Hematopoietic multipotent progenitor cell treated with erythropoietin and hydrocortisone succinate and interleukin-3 and kit ligand, for 8 days (in vitro differentiated cells): ENCODE data around the gene PDCD4.
"Not testable (repeated sequence)": the region's sequence is repeated elsewhere in the genome, so short reads cannot be mapped to it uniquely, and the experiment has no call there.

Experiments used
- DNase-seq: peaks from one replicate; pipeline ENCODE4 v3.0.0-alpha.2; 2015

Gene PDCD4

GRCh38 chr10:110885932-110886674 lies 14.4 kb downstream of the PDCD4 start:
- DNase-seq: no peak

DNA sequence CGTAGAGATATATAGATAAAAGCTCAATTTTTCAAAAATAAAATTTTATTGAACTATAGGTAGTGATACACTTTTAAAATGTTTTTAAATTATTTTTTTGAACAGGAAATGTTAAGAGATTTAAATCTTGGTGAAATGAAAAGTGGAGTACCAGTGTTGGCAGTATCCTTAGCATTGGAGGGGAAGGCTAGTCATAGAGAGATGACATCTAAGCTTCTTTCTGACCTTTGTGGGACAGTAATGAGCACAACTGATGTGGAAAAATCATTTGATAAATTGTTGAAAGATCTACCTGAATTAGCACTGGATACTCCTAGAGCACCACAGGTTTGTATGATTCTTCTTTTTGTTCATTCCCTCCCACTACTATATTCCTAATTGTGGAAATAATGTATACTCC lies 15.8 kb downstream of the PDCD4 start:
- no peak for DNase-seq

DNA sequence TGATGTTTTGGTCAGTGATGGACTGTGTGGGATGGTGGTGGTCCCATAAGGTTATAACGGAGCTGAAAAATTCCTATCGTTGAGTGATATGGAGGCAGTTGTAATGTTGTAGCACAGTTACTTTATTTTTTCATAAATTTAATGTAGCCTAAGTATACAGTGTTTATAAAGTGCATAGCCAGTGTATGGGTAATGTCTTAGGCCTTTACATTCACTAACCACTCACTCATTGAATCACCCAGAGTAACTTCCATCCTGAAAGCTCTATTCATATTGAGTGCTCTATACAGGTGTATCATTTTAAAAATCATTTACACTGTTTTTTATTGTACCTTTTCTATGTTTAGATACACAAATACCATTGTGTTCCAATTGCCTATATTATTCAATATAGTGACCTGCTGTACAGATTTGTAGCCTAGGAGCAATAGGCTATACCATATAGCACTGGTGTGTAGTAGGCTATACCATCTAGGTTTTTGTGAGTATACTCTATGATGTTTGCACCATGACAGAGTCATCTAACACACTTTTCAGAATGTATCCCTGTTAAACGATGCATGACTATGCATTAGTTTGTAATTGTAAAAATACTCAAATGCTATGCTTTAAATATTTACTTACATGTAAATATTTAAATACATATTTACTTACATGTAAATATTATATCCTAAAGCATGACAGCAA lies 21.0 kb downstream of the PDCD4 start:
- DNase-seq: no peak

GRCh38 chr10:110893559-110894179 lies 21.9 kb downstream of the PDCD4 start:
- peak; percentile 82 for DNase-seq

GRCh38 chr10:110897184-110897583 lies 25.5 kb downstream of the PDCD4 start:
- DNase-seq: no peak

- no peak for DNase-seq
These were observed 26.7 kb downstream of the PDCD4 start for GRCh38 chr10:110898391-110898790.

DNA sequence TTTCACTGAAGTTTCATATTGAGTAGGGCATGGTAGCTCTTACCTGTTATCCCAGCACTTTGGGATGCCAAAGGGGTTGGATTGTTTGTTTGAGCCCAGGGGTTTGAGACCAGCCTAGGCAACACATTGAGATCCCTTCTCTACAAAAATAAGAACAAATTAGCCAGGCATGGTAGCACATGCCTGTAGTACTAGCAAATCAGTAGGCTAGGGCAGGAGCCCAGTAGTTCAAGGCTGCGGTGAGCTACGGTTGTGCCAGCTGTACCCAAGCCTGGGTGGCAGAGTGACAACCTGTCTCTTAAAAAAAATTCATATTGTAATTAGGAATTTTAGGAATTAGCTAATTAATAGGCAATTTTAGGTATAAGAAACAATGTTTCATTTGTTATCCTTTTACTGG lies 29.3 kb downstream of the PDCD4 start:
- DNase-seq: no peak

DNA sequence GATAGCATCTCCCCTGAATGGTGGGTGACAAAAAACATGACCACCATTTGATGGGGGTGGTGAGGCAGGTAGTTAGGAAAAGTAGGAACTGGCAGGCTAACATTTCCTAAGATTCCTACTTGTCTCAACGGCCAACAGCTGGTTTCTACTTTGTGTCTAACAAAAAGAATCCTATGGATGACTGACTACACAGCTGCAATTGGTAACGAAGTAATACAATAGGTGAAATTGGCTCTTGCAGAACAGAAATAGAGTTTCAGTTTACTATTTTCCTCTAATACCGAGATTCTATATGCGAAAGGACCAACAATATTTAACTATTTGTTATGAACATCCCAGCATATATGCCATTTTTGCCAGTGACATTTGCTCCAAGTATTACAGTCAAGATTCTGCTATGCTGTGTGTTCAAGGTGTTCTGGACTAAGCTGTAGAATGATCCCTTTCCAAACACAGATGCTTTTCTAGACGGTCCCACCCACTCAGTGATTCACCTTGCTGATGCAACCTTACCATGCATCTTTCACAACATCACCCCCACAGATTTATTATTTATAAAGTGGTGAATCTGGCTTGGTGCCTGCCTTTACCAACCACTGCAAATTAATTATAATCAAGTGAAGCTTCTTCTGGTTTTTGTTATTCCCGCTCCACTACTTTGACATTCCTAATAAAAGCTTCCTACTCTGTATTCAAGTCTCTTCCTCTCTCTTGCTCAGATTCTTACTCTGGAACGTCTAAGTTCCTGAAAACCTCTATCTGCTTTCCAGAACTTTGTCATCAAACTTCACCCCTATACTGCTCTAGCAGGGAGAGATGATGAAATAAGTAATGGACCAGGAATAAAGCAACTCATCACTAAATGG lies 30.5 kb downstream of the PDCD4 start:
- no peak for DNase-seq

DNA sequence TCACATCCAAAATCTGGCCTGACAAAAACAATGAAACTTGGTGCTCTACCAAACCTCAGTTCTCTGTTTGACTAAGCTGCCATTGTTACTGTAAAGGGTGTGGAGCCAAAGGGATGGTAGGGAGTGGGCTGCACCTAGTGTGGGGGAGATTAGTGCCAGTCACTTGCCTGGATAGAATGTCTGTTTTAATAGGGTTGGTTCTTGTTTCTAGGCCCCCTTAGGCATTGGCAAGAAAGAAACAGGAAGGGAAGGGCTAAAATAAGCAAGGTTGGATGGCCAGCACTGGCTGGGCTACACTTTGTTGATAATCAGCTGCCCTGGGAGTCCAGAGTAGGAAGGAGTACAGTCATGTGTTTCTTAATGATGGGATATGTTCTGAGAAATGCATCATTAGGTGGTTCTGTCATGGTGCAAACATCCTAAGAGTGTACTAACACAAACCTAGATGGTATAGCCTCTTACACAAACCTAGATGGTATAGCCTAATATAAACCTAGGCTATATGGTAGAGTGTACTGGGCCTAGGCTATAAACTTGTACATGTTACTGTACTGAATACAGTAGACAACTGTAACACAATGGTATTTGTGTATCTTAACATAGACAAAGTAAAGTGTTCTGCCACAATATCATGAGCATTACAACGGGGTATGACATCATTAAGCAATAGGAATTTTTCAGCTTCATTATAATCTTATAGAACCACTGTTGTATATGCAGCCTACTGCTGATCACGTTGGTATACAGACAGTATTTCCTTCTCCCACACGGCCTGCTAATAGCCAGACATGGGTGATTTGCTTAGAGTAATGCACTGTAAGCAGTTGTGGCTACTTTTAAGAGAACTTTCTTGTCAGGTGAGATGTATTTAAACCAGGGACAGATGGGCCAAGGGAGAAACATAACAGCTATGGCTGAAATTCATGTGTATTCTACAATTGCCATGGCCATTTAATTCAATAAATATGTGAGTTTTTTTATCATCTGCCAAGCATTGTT lies 31.9 kb downstream of the PDCD4 start:
- DNase-seq: no peak

- no peak for DNase-seq
These were observed 38.4 kb downstream of the PDCD4 start for GRCh38 chr10:110910138-110910537.

GRCh38 chr10:110912374-110912773 lies 40.6 kb downstream of the PDCD4 start:
- DNase-seq: no peak

DNA sequence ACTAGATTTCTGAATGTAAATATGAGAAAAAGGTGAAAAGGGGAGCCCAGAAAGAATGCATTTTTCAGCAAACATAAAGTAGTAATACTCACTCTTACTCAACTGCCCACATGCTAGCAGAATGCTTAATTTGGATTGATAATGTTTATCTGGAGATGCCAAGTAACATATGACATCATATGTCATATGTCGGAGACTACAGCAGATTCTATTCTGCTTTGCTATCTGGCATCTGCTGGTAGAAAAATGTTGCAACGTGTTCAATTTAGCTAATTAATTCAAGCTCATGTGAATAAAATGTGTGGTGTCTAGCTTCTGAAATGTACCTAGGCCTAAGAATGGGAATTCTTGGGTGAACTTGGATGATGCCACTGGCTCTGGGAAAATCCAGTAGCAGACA lies 42.7 kb downstream of the PDCD4 start:
- peak; percentile 40 for DNase-seq

- DNase-seq: no peak
These were observed 43.3 kb downstream of the PDCD4 start for GRCh38 chr10:110915035-110915434.

GRCh38 chr10:110915600-110915999 lies 43.9 kb downstream of the PDCD4 start:
- not testable (repeated sequence) for DNase-seq

DNA sequence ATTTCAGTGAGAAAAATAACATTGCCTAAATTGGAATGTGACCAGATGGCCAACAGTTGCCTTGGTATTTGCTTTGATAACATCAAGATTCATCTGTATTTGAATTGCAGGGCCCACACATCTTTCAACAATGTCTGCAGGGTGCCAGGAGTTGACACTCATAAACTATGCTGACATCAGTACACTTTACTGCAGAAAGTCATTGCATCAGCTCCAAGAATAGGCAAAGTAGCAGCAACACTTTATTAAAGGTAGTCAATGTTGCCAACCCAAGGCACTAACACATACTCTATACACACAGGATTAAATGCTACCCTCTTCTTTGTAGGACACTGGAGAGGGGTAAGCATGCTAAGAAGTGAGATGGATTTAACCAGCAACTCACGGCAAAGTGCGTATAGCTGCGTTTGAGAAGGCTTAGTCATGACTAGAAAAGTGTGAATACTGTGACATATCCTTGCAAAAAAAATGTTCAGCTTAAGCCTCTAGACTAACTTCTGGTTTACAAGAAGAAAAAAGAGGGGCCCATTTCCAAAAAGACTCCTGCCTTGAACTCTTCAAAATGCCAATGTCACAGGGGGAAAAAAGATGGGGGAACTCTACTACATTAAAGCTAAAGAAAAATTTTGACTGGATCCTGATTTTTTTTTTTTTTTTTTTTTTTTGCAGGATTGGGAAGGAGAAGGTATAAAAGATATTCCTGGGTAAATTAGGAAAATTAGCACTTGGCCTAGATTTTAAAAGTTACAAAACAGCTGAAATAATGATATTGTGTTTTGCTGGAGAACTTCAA lies 45.0 kb downstream of the PDCD4 start:
- no peak for DNase-seq

DNA sequence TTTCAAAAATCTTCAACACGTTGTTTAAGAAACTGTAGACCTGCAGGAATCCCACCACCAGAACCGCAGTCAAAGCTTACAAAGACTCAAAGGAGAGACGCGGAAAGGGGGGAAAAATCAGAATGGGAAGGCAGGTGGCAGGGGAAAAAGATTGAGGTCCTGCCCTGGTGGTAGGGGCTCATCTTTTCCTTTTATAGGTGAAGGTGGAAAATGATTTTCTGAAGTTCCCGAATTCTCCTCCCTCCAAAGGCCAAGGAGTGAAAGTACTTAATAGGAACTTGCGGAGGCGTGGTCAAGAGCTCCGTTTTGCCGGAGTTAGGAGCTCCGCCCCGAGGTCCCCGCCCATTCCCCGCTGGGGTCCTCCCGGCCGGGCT lies 46.5 kb downstream of the PDCD4 start:
- DNase-seq: peak; percentile 94

DNA sequence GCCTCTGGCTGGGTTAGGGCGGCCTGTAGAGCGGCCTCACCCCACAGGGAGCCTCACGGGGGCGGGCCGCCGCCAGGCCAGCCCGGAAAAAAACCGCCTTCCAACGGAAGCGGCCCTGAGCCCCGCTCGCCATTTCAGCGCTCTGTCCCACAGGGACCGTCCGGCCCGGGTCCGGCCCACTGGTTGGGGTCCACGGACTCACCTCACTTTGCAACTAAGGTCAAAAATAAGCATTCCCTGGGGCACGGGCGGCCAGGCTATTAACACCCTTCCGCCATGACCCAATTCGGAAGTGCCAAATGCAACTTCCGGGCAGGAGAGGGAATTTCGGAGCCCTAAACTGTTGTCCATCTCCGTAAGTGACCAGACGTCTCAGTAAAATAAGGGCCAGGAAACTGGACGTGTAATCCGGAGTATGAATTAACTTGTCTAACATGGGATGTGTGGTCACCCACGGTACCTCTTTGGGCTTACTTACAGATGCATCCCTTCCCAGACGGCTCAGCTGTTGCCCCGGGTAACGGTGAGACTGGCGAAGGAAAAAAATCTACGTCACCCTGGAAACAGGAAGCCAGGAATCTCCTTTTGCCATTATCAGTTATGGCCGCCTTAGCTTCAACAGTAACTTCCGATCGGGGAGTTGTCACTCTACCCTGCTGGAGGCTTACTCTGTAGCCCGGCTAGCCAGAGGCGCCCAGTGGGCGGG lies 47.1 kb downstream of the PDCD4 start, which contains the start of gene BBIP1:
Gene BBIP1, minus strand, starts transcription at position 538 of the 706 bp plus-strand sequence. CDS start 1,023 bp downstream, outside the sequence.
- DNase-seq: peak; percentile 100

DNA sequence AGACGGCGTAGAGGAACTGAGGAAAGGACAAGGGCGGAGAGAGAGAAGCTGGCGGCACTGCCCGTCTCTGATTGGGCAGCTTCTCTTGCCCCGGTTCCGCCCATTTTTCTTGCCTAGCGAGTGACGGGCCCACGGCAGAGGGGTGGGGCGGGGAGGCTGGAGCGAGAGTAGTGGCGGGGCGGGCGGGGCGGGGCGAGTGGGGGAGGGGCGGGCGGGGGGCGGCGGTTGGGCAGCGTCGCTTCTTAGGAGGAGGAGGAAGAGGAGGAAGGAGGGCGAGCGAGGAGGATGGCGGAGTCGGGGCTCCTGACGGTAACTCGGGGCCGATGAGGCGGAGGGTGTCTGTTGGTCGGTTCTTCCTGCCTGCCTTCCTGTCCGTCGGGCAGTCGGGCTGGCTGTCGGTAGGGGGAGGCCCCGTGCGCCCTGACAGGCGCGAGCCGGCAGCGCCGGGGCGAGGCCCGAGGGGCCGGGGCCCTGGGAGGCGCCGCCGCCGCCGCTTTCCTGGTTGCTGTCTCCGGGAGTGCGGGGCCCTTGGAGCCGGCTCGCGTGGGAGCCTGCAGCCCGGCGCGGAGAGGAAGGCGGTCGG lies 47.7 kb downstream of the PDCD4 start, which contains the start of gene SHOC2:
Gene SHOC2, plus strand, starts transcription at position 256 of the 583 bp plus-strand sequence. CDS start 44,755 bp downstream, outside the sequence.
- no peak for DNase-seq
